NCI-H446 (cell line): ENCODE data around the gene TTC6.
"Not testable (repeated sequence)": the region's sequence is repeated elsewhere in the genome, so short reads cannot be mapped to it uniquely, and the experiment has no call there.

Source experiments
- DNase-seq, 2 experiments: peaks; one replicate each; lab custom pipeline; 2025; lab: John Stamatoyannopoulos, UW

Gene TTC6

GRCh38 chr14:37594971-37595808 is at the start of gene TTC6, which contains the start of gene FOXA1:
Gene TTC6, plus strand, starts transcription at chr14:37595629. Its CDS starts 26,436 bp downstream, at chr14:37622065.
Gene FOXA1, minus strand, starts transcription at chr14:37595249. Its CDS starts 277 bp downstream, at chr14:37594972.
- peak; percentile 74 to 78 for DNase-seq

GRCh38 chr14:37546621-37547447 is 48.6 kb upstream of the TTC6 start:
- peak in 1 of 2 experiments; percentile 33 for DNase-seq

GRCh38 chr14:37550511-37550910 is 44.9 kb upstream of the TTC6 start:
- peak in 1 of 2 experiments; percentile 45 for DNase-seq

- no peak for DNase-seq
Measured at GRCh38 chr14:37551119-37551518, 44.3 kb upstream of the TTC6 start.

- no peak for DNase-seq
Measured at GRCh38 chr14:37553935-37554550, 41.4 kb upstream of the TTC6 start.

- DNase-seq, result not testable (repeated sequence)
Measured at GRCh38 chr14:37555596-37555995, 39.8 kb upstream of the TTC6 start.

GRCh38 chr14:37558740-37559139 is 36.7 kb upstream of the TTC6 start:
- no peak for DNase-seq

- no peak for DNase-seq
Measured at GRCh38 chr14:37559386-37559785, 36.0 kb upstream of the TTC6 start.

GRCh38 chr14:37563189-37563588 is 32.2 kb upstream of the TTC6 start:
- no peak for DNase-seq

GRCh38 chr14:37565550-37565949 is 29.9 kb upstream of the TTC6 start:
- DNase-seq, result peak in 1 of 2 experiments; percentile 21

GRCh38 chr14:37566811-37567371 is 28.5 kb upstream of the TTC6 start:
- DNase-seq, result no peak

GRCh38 chr14:37569729-37570128 is 25.7 kb upstream of the TTC6 start:
- DNase-seq, result no peak

GRCh38 chr14:37571391-37571790 is 24.0 kb upstream of the TTC6 start:
- no peak for DNase-seq

GRCh38 chr14:37573356-37573755 is 22.1 kb upstream of the TTC6 start:
- DNase-seq, result no peak

- DNase-seq, result no peak
Measured at GRCh38 chr14:37579274-37579673, 16.2 kb upstream of the TTC6 start.

- DNase-seq, result no peak
Measured at GRCh38 chr14:37580146-37580545, 15.3 kb upstream of the TTC6 start.

GRCh38 chr14:37583358-37584210 is 11.8 kb upstream of the TTC6 start:
- no peak for DNase-seq

- no peak for DNase-seq
Measured at GRCh38 chr14:37584211-37585100, 11.0 kb upstream of the TTC6 start.

- no peak for DNase-seq
Measured at GRCh38 chr14:37585101-37585511, 10.3 kb upstream of the TTC6 start.
